Aorta (tissue), 5 donors: Measurements from ENCODE around the gene GAD2. TPM values are rescaled to one million over a fixed set of nuclear protein-coding genes. Genes with fewer than 3 reads are reported as not detected.

ENCODE experiments used
- ATAC-seq: fragments of 200-7000 bp; cut with Tn5 transposase; one replicate; pipeline ENCODE4 v1.9.1; 2022; ENCODE audit warnings: moderate library complexity; ENCODE audit not compliant: low FRiP score
- DNase-seq, 2 donors: peaks; one replicate each; pipeline ENCODE4 v3.0.0-alpha.2; 2020
- H3K27ac ChIP-seq, 2 donors: one replicate each; pipeline ENCODE4 v1.5.1; 2013; ENCODE audit warnings: low read length in 2 of 2, mild to moderate bottlenecking in 2 of 2, moderate library complexity in 2 of 2, control low read depth in 1 of 2, inconsistent platforms in 1 of 2, low read depth in 1 of 2
- H3K27me3 ChIP-seq, 2 donors: one replicate each; pipeline ENCODE4 v1.6.1; 2013; ENCODE audit warnings: control low read depth in 1 of 2, low read length in 1 of 2, mild to moderate bottlenecking in 1 of 2, moderate library complexity in 1 of 2; ENCODE audit not compliant: insufficient read depth in 2 of 2, control insufficient read depth in 1 of 2
- H3K36me3 ChIP-seq, 2 donors: one replicate each; pipeline ENCODE4 v1.6.1; 2013; ENCODE audit warnings: control low read depth in 1 of 2, low read length in 1 of 2, mild to moderate bottlenecking in 1 of 2; ENCODE audit not compliant: insufficient read depth in 2 of 2, control insufficient read depth in 1 of 2
- H3K4me1 ChIP-seq, 2 donors: one replicate each; pipeline ENCODE4 v1.6.1; 2013; ENCODE audit warnings: low read length in 2 of 2, control low read depth in 1 of 2, mild to moderate bottlenecking in 1 of 2, moderate library complexity in 1 of 2; ENCODE audit not compliant: insufficient read depth in 2 of 2, control insufficient read depth in 1 of 2
- H3K4me3 ChIP-seq, 2 donors: one replicate each; pipeline ENCODE4 v1.5.1; 2013; ENCODE audit warnings: low read length in 2 of 2, control low read depth in 1 of 2, mild to moderate bottlenecking in 1 of 2
- H3K9me3 ChIP-seq: one replicate; pipeline ENCODE4 v1.6.1; 2013; ENCODE audit warnings: mild to moderate bottlenecking, low read length; ENCODE audit not compliant: control insufficient read depth
- WGBS, 2 donors: extraction: QIAGEN DNeasy Blood & Tissue Kit; methylation state at CpG; one replicate each; pipeline ENCODE4 v1.1.7; 2013; 5-methylcytosine and 5-hydroxymethylcytosine counted together
- intact Hi-C, 2 donors: fragments of 100-400 bp; cut with DNase I; formaldehyde crosslinking; loops; one replicate each; pipeline versions ENCODE4 v1.14.2 to v1.15.0; 2022
- polyA plus RNA-seq, 2 donors: library from polyadenylated mRNA; stranded (reverse); fragments of 200-250 nt; gene quantifications; one replicate each; pipeline ENCODE4 v1.2.3, GENCODE V29; 2013
- total RNA-seq, 2 donors: library from RNA; stranded (reverse); fragmentation: NEBNext Ultra II Directional; extraction: Animal tissue kit (Norgen Biotek cat#: 25700); gene quantifications; one replicate each; pipeline ENCODE4 v1.2.1, GENCODE V29; 2021
- donor health status: healthy with polysubstance abuse.
- donor health status: Bipolar disorder and iron deficiency.
- donor health status: DM: no; HTN: no; CAD: no.
- donor health status: DM: no; HTN: no; CAD: no.
- donor health status: DM: yes; HTN: yes; CAD: no.

The GAD2 gene
- total and polyA plus RNA-seq, 4 donors, result not detected

DNA sequence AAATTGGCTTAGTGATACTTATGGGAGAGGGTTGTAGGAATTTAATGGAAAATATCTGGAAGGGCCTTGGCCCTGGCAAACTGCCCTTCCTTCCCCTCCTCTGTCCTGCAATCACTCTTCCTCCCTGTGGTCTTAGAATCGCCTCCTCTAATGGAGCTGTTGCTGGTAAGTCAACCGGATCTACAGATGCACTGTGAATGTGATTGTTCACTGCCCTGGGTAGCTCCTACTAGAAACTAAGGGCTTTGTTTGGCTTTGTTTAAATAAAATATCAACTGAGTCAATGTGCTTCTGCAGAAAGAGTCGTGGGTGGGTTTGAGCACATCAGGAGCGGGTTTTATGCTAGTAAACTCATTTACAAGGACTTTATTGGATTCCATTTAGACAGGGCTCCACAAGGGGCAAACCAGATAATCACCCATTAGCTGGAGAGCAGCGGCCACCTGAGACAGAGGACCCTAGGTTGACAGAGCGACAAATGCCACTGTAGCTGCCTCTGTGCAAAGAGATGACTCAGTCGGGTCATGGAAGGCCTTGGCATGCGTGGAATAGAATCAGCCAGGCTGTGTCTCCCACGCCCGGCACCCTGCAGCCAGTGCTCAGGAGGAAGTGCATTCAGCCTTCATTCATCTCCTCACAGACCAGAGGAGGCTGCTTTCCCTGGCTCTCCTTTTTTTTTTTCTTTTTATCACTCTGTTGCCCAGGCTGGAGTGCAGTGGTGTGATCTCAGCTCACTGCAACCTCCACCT is 97.9 kb downstream of the GAD2 start:
- DNase-seq (no peak), ATAC-seq (no peak)
- 78 to 82% methylated on average over 10 of the region's 10 CpGs for WGBS, 2 donors
- Histone ChIP-seq H3K27me3 (no peaks in the 10 kb centered on the region), H3K4me1 (no peaks in the 10 kb centered on the region), H3K27ac (no peak overlapping the region), H3K9me3 (no peaks in the 10 kb centered on the region), H3K4me3 (no peak overlapping the region), H3K36me3 (no peaks in the 10 kb centered on the region)
- intact Hi-C loops, result no loop called here

DNA sequence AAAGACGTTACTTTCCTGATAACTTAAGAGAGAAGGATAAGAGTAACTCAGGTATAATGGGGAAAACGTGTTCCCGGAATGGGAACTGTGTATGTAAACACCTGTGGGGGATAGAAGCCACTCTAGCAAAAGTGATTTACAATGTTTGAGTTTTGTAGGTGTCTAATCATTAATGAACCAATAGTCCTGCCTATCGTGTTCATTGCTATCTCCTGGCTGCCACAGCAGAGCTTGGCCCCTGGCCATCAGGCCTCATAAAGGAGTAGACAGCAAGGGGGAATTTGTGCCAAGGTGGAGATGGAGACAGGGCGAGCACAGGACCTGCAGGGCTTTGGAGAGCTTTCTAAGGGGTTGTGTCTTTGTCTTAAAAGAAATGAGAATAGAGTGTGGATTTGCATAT is 102.1 kb downstream of the GAD2 start:
- WGBS, 2 donors, result 61 to 62% methylated on average over 5 of the region's 5 CpGs
- DNase-seq (no peak), ATAC-seq (no peak)
- H3K4me1 ChIP-seq, result no peaks in the 10 kb centered on the region
- no peaks in the 10 kb centered on the region for H3K36me3 ChIP-seq
- H3K9me3 ChIP-seq, result no peaks in the 10 kb centered on the region
- no peaks in the 10 kb centered on the region for H3K27me3 ChIP-seq
- intact Hi-C loops, result no loop called here
- no peak overlapping the region for H3K4me3 ChIP-seq
- no peak overlapping the region for H3K27ac ChIP-seq

DNA sequence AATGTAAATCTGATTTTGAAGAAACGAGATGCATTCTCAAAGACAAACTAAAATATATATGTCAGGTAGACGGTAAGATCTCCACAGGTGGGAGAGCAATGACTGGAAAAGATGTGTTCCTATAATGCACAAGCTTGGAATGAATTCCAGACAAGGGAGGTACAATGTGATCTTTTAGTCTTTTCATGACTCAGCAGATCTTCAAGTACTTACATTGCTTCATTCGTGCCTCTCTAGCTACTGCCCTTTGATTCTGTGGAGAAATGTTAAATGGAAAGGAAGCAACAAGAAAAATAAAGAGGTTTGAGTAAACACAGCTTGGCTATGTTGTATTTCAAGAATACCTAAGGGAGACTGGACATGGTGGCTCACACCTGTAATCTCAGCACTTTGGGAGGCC is 106.6 kb downstream of the GAD2 start:
- no peak for ATAC-seq
- Histone ChIP-seq H3K4me3 (no peak overlapping the region), H3K27ac (no peak overlapping the region), H3K27me3 (no peaks in the 10 kb centered on the region), H3K4me1 (no peaks in the 10 kb centered on the region), H3K9me3 (peaks cover 3% of the 10 kb centered on the region), H3K36me3 (no peaks in the 10 kb centered on the region)
- WGBS, 2 donors, result 72% methylated on average over 3 of the region's 3 CpGs
- intact Hi-C loops, result no loop called here
- DNase-seq, result no peak

DNA sequence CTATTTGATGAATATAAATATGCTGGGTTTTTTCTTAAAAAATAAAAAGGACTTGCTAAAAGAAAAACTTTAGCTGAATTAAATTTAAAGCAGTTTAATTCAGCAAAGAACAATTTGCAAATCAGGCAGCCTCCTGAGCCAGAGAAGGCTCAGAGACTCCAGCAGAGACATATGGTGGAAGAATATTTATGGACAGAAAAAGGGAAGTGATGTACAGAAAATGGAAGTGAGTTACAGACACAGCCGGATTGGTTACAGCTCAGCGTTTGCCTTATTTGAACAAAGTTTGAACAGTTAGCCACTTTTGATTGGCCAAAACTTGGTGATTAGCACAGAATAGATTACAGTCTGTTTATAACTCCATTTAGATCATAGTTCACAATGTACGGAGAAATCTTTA is 110.3 kb downstream of the GAD2 start:
- Histone ChIP-seq H3K36me3 (no peaks in the 10 kb centered on the region), H3K27ac (no peak overlapping the region), H3K27me3 (no peaks in the 10 kb centered on the region), H3K9me3 (peaks cover 3% of the 10 kb centered on the region), H3K4me3 (no peak overlapping the region), H3K4me1 (no peaks in the 10 kb centered on the region)
- DNase-seq (no peak), ATAC-seq (no peak)
- intact Hi-C loops, result no loop called here
- whole genome bisulfite sequencing, 2 donors, result 80 to 84% methylated on average over 3 of the region's 3 CpGs

DNA sequence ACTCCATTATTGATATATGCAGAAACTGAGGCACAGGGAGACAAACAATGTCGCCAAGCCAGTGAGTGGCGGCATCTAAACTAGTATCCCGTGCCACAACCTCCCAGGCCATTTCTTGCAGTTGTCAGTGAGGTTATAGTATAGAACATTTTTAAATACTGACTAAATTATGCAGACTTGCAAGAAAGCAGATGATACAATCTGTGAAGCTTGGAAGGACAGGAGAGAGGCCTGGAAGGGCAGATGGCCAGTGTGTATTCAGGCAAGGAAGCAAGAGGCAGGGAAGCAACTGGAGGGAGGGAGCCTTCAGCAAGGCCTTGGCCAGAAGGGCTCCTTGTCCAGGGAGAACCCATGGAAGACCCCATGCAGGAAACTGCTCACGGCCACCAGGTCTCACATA is 111.2 kb downstream of the GAD2 start:
- Histone ChIP-seq H3K27me3 (no peaks in the 10 kb centered on the region), H3K36me3 (no peaks in the 10 kb centered on the region), H3K27ac (no peak overlapping the region), H3K4me1 (no peaks in the 10 kb centered on the region), H3K9me3 (peaks cover 3% of the 10 kb centered on the region), H3K4me3 (no peak overlapping the region)
- DNase-seq (no peak), ATAC-seq (no peak)
- intact Hi-C loops, result no loop called here
- 81 to 91% methylated on average over 4 of the region's 4 CpGs for WGBS, 2 donors

DNA sequence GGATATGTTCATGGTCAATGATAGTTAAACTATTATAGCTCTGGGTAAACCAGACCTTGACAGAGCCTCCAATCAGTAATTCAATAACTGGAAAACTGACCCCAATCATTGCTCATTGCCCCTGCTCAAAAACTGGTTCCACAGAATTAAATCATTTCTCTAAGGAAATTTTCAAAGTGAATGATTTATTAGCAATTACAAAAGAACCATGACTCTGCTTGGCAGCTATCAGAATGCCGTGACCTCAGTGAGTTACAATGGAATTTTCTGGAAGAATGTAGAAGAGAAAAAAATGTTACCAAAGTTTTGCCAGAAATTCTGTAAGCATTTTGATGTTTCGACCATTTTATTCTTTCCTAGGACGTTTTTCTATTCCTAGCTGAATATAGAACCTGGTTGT is 114.8 kb downstream of the GAD2 start:
- ATAC-seq (no peak), DNase-seq (no peak)
- no peak overlapping the region for H3K27ac ChIP-seq
- intact Hi-C loops, result no loop called here
- H3K9me3 ChIP-seq, result peaks cover 2% of the 10 kb centered on the region
- 41 to 44% methylated on average over 3 of the region's 3 CpGs for WGBS, 2 donors
- no peaks in the 10 kb centered on the region for H3K27me3 ChIP-seq
- H3K4me3 ChIP-seq, result no peak overlapping the region
- no peaks in the 10 kb centered on the region for H3K4me1 ChIP-seq
- H3K36me3 ChIP-seq, result no peaks in the 10 kb centered on the region

DNA sequence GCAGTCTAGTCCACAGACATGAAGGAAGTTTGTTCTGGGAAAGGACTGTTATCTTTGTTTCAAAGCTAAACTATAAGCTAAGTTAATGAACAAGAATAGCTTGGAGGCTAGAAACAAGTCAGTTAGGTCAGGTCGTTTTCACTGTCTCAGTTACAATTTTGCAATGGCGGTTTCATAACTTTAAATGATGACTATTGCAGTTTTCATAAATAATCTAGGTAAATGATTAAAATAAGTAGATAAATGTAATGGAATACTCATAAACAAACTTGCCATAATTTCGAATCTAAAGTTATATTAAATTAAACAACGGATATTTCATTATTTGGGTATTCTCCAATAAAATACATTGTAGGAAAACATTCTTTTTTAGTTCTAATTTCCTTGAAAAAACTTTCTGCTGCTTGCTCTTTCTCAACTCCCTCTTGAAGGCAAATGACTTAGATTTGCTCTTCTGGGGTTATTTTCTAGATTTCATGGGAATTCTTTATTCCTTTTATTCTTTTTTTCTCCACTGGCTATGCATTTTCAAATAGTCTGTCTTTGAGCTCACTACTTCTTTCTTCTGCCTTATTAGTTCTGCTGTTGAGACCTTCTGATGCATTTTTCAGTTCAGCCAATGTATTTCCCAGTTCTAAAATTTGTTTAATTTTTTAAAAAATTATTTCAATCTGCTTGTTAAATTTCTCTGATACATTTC is 117.8 kb downstream of the GAD2 start:
- Histone ChIP-seq H3K36me3 (no peaks in the 10 kb centered on the region), H3K4me3 (no peak overlapping the region), H3K27me3 (no peaks in the 10 kb centered on the region), H3K9me3 (peaks cover 5% of the 10 kb centered on the region), H3K4me1 (no peaks in the 10 kb centered on the region), H3K27ac (no peak overlapping the region)
- no peak for ATAC-seq
- intact Hi-C loops, result loop anchor here (2.0 kb wide), 1 partner anchor 222 kb away; no protein-coding TSS in a partner anchor
- DNase-seq, result no peak
- WGBS, 2 donors, result 79 to 82% methylated on average over 4 of the region's 4 CpGs

DNA sequence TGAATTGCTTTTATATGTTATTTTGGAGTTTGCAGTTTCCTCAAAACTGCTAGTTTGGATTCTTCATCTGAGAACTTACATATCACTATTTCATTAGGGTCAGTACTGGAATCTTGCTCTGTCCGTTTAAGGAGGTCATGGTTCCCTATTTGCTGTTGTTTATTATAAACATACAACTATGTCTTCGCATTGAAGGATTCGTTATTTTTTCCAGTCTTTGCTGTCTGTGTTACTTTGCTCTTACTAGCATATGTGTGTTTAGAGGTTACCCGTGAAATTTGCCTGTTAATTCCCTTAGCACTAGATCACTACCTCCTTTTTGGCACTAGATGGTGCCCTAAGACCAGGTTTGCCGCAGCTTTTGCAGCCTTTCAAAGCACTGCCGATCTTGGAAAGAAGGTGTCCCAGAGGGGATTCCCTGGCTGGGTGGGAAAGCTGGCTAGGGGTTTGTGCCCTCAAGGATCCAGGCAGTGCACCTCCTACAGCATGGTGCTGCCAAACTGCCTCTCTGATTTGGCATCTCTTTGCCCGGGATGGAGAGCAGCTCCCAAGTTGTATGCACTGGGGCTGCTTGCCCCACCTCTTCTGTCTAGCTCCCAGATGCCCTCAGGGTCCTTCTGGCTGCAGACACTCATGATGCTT is 118.5 kb downstream of the GAD2 start:
- no peak overlapping the region for H3K27ac ChIP-seq
- ATAC-seq, result peak; percentile 81
- no peak overlapping the region for H3K4me3 ChIP-seq
- intact Hi-C loops, result loop anchor here (2.0 kb wide), 1 partner anchor 222 kb away; no protein-coding TSS in a partner anchor
- WGBS, 2 donors, result 9 to 10% methylated on average over 7 of the region's 7 CpGs
- DNase-seq, result no peak
- no peaks in the 10 kb centered on the region for H3K27me3 ChIP-seq
- H3K4me1 ChIP-seq, result no peaks in the 10 kb centered on the region
- H3K9me3 ChIP-seq, result peaks cover 5% of the 10 kb centered on the region
- H3K36me3 ChIP-seq, result no peaks in the 10 kb centered on the region
